SU-DHL-6 (cell line): Measurements from ENCODE around the gene MYL6.

Experiments
- H2AFZ ChIP-seq: fragments of 200-600 bp; sonication (generic); 2 replicates; pipeline ENCODE4 v1.6.1; 2014; ENCODE audit warnings: low read depth, mild to moderate bottlenecking, moderate library complexity, mixed read lengths, antibody characterized with exemption, low read length; ENCODE audit not compliant: severe bottlenecking
- H3F3A ChIP-seq: fragments of 200-600 bp; shearing (Covaris generic); 2 replicates; pipeline ENCODE4 v1.6.0; 2016; ENCODE audit warnings: antibody characterized with exemption, mild to moderate bottlenecking; ENCODE audit not compliant: insufficient read depth
- H3K27ac ChIP-seq: fragments of 200-600 bp; sonication (generic); 2 replicates; pipeline ENCODE4 v1.5.1; 2016; ENCODE audit warnings: low read depth, mild to moderate bottlenecking, low read length, moderate library complexity, mixed read lengths
- H3K27me3 ChIP-seq: fragments of 200-600 bp; sonication (generic), shearing (Covaris generic); 2 replicates; pipeline ENCODE4 v1.6.0; 2014; ENCODE audit warnings: mild to moderate bottlenecking, low read length
- H3K36me3 ChIP-seq: fragments of 200-600 bp; sonication (generic); 2 replicates; pipeline ENCODE4 v1.6.1; 2014; ENCODE audit warnings: mild to moderate bottlenecking, low read length, mixed read lengths
- H3K4me2 ChIP-seq: fragments of 300-600, 200-600 bp; shearing (Covaris generic), sonication (generic); 2 replicates; pipeline ENCODE4 v1.6.0; 2014; ENCODE audit warnings: low read length, low read depth, mild to moderate bottlenecking; ENCODE audit not compliant: poor library complexity, severe bottlenecking
- H3K4me3 ChIP-seq: fragments of 200-600 bp; sonication (generic); 2 replicates; pipeline ENCODE4 v1.5.1; 2014; ENCODE audit warnings: antibody characterized with exemption, low read length, mild to moderate bottlenecking, mixed read lengths; ENCODE audit not compliant: insufficient read depth, poor library complexity, severe bottlenecking
- H3K79me2 ChIP-seq: fragments of 200-600 bp; sonication (generic); 2 replicates; pipeline ENCODE4 v1.6.1; 2014; ENCODE audit warnings: mild to moderate bottlenecking, low read length, moderate library complexity; ENCODE audit not compliant: insufficient read depth
- H3K9ac ChIP-seq: fragments of 200-600 bp; sonication (generic); 2 replicates; pipeline ENCODE4 v1.7.0; 2014; ENCODE audit warnings: mild to moderate bottlenecking, low read length
- H3K9me2 ChIP-seq: fragments of 200-600 bp; sonication (generic); replicated peaks from 2 replicates; pipeline ENCODE4 v1.6.1; 2014; ENCODE audit warnings: low read length; ENCODE audit not compliant: insufficient read depth
- H3K9me3 ChIP-seq: fragments of 200-600 bp; sonication (generic); 2 replicates; pipeline ENCODE4 v1.6.1; 2014; ENCODE audit warnings: low read length, mixed read lengths; ENCODE audit not compliant: insufficient read depth
- H4K20me1 ChIP-seq: fragments of 200-600 bp; sonication (generic); 2 replicates; pipeline ENCODE4 v1.6.1; 2014; ENCODE audit warnings: low read depth, mild to moderate bottlenecking, antibody characterized with exemption, low read length, moderate library complexity, mixed read lengths
- EZH2phosphoT487 ChIP-seq: fragments of 200-600 bp; sonication (generic), shearing (Covaris generic); conservative IDR thresholded peaks from 2 replicates; pipeline ENCODE4 v1.6.1; 2018; ENCODE audit warnings: mild to moderate bottlenecking, antibody characterized with exemption, low read length, moderate library complexity, mixed read lengths
- TF ChIP-seq, protein P1 (sequence below): fragments of 200-600 bp; sonication (generic); IDR thresholded peaks from one replicate; pipeline ENCODE4 v1.5.1; 2017; ENCODE audit warnings: antibody characterized with exemption, mild to moderate bottlenecking, low read length, moderate library complexity; ENCODE audit not compliant: insufficient read depth, poor library complexity, severe bottlenecking

MYL6 gene

GRCh38 chr12:56157201-56158028, 744 bp upstream of the MYL6 start:
- H3K9ac ChIP-seq, result peak overlapping the region; percentile 89
- H2AFZ ChIP-seq, result peak overlapping the region; percentile 61
- peaks cover 28% of the 10 kb centered on the region for H3K79me2 ChIP-seq

DNA sequence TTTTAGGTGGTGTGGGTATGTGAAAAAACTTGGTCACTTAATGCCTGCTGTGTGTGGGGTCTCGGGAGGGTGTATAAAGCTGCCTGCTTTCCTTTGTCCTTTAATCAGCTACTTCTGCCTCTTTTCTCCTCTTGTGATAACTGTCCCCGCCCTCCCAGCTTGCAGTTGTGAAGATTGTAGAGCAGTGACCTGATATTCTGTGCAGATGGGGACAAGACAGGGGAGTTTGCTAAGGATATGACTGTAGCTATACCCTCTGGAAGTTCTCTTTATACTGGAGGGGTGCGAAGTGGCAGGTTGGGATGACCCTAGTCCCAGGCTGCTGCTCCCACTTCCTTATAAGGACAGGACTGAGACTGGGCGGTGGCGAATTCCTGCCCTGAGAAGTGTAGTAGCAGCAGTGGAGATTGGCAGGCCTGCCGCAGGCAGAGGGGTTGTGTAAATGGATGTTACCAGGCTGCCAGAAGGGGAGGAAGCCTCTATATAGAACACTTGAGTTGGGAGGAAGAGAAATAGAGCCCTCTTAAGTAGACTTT, 835 bp downstream of the MYL6 start:
- Histone ChIP-seq H3K4me3 (peak overlapping the region; percentile 80), H3K79me2 (peaks cover 22% of the 10 kb centered on the region), H3K9ac (peak overlapping the region; percentile 89), H3F3A (peaks cover 39% of the 10 kb centered on the region), H3K9me2 (no peaks in the 10 kb centered on the region), H2AFZ (no peak overlapping the region), H3K36me3 (0 out of 2 replicates have a peak, but pooled peaks cover 4% of the 10 kb centered on the region), H4K20me1 (no peaks in the 10 kb centered on the region), H3K9me3 (no peaks in the 10 kb centered on the region), H3K4me2 (peak overlapping the region; percentile 87), H3K27ac (peak overlapping the region; percentile 62), H3K27me3 (no peaks in the 10 kb centered on the region)
- TF ChIP-seq, protein P1, sequence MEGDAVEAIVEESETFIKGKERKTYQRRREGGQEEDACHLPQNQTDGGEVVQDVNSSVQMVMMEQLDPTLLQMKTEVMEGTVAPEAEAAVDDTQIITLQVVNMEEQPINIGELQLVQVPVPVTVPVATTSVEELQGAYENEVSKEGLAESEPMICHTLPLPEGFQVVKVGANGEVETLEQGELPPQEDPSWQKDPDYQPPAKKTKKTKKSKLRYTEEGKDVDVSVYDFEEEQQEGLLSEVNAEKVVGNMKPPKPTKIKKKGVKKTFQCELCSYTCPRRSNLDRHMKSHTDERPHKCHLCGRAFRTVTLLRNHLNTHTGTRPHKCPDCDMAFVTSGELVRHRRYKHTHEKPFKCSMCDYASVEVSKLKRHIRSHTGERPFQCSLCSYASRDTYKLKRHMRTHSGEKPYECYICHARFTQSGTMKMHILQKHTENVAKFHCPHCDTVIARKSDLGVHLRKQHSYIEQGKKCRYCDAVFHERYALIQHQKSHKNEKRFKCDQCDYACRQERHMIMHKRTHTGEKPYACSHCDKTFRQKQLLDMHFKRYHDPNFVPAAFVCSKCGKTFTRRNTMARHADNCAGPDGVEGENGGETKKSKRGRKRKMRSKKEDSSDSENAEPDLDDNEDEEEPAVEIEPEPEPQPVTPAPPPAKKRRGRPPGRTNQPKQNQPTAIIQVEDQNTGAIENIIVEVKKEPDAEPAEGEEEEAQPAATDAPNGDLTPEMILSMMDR, result no peak
- TF ChIP-seq EZH2phosphoT487, result no peak

More at GRCh38 chr12:56157201-56158028, 744 bp upstream of the MYL6 start:
- H3K9me2 ChIP-seq, result no peaks in the 10 kb centered on the region
- H3K36me3 ChIP-seq, result no peaks in the 10 kb centered on the region
- no peaks in the 10 kb centered on the region for H3K9me3 ChIP-seq
- H3K27ac ChIP-seq, result peak overlapping the region; percentile 82
- no peaks in the 10 kb centered on the region for H4K20me1 ChIP-seq
- TF ChIP-seq EZH2phosphoT487, result no peak
- TF ChIP-seq, protein P1, result peak; percentile 42
- H3F3A ChIP-seq, result peaks cover 28% of the 10 kb centered on the region
- no peaks in the 10 kb centered on the region for H3K27me3 ChIP-seq
- peak overlapping the region; percentile 75 for H3K4me3 ChIP-seq
- peak overlapping the region; percentile 78 for H3K4me2 ChIP-seq

DNA sequence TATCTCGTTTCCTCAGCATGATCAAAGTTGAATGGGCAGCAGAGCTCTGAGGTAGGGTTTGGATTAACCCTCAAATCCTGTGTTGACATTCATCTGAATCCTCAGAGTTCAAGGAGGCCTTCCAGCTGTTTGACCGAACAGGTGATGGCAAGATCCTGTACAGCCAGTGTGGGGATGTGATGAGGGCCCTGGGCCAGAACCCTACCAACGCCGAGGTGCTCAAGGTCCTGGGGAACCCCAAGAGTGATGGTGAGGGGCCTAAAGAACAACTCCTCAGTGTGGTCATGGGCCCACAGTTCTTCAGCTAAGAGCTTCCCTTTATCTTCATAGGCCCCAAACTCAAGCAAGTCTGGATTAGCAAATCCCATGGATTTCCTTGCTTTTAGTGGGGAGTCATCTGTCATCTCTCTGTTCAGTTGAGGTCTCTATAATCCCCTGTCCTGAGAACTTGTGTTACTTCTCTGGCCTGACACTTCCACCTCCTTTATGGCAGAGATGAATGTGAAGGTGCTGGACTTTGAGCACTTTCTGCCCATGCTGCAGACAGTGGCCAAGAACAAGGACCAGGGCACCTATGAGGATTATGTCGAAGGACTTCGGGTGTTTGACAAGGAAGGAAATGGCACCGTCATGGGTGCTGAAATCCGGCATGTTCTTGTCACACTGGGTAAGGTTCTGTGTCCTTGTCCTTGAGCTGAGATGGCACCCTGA, 1.5 kb downstream of the MYL6 start:
- no peak overlapping the region for H2AFZ ChIP-seq
- H3K9me2 ChIP-seq, result no peaks in the 10 kb centered on the region
- peak overlapping the region; percentile 62 for H3K27ac ChIP-seq
- peak overlapping the region; percentile 87 for H3K4me2 ChIP-seq
- H3K79me2 ChIP-seq, result peaks cover 22% of the 10 kb centered on the region
- TF ChIP-seq, protein P1, result no peak
- no peak for TF ChIP-seq EZH2phosphoT487
- H3K9ac ChIP-seq, result peak overlapping the region; percentile 89
- H3F3A ChIP-seq, result peaks cover 39% of the 10 kb centered on the region
- H3K36me3 ChIP-seq, result 0 out of 2 replicates have a peak, but pooled peaks cover 4% of the 10 kb centered on the region
- H4K20me1 ChIP-seq, result no peaks in the 10 kb centered on the region
- no peaks in the 10 kb centered on the region for H3K27me3 ChIP-seq
- H3K9me3 ChIP-seq, result no peaks in the 10 kb centered on the region
- H3K4me3 ChIP-seq, result peak overlapping the region; percentile 80
